Endothelial cell of hepatic sinusoid (primary cell): ENCODE data around the gene C1QL3.

Experiments
- in situ Hi-C: cut with HindIII; loops from 2 replicates; pipeline ENCODE4 v1.10.0; 2017; ENCODE audit warnings: low sequenced_read_pairs

C1QL3 gene

GRCh38 chr10:16493884-16494536 lies 27.7 kb downstream of the C1QL3 start:
- in situ Hi-C loops, result no loop called here

- in situ Hi-C loops, result no loop called here
These were observed 29.7 kb downstream of the C1QL3 start for GRCh38 chr10:16491933-16492332.

- in situ Hi-C loops, result no loop called here
These were observed 31.2 kb downstream of the C1QL3 start for GRCh38 chr10:16490511-16490910.

- in situ Hi-C loops, result no loop called here
These were observed 38.3 kb downstream of the C1QL3 start for GRCh38 chr10:16483241-16483917.

- in situ Hi-C loops, result no loop called here
These were observed 40.5 kb downstream of the C1QL3 start for GRCh38 chr10:16481052-16481728.

GRCh38 chr10:16478801-16479200 lies 42.9 kb downstream of the C1QL3 start:
- in situ Hi-C loops, result no loop called here

GRCh38 chr10:16477757-16478156 lies 43.9 kb downstream of the C1QL3 start:
- in situ Hi-C loops, result no loop called here

GRCh38 chr10:16472828-16473227 lies 48.9 kb downstream of the C1QL3 start:
- in situ Hi-C loops, result no loop called here

GRCh38 chr10:16470747-16471146 lies 50.9 kb downstream of the C1QL3 start:
- in situ Hi-C loops, result no loop called here

GRCh38 chr10:16466001-16466400 lies 55.7 kb downstream of the C1QL3 start:
- in situ Hi-C loops, result no loop called here
